GM19438 (cell line): ENCODE measurements around the gene BPIFB3.

Experiments
- ATAC-seq: cut with Tn5 transposase; IDR thresholded peaks from one replicate; pipeline ENCODE4 v1.9.1; 2021; ENCODE audit warnings: low read depth; ENCODE audit not compliant: unreplicated experiment

The BPIFB3 gene

DNA sequence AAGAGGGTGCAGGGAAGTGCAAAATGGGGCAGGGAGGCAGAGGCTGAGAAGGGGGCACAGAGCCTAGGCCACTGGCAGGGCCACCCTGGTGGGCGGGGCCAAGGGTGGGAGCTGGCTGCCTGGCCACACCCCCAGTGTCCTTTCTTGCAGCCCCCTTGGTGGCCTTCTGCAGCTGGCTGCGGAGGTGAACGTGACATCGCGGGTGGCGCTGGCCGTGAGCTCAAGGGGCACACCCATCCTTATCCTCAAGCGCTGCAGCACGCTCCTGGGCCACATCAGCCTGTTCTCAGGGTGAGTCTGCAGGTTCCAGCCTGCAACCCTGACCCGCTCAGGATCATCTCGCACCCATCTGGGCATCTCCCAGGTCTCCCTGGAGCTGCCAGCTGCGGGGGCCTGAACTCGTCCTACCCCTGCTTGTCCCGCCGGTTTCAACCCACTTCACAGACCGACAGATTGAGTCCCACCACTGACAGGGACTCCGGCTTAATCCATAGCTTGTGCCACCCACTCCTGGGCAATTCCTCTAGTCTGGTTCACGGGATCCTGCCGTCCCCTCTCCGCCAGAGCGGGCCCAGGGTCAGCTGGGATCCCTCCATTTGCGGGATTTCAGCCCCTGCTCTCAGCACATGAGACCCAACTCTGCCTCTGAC, 6.2 kb downstream of the BPIFB3 start:
- ATAC-seq: no peak

- ATAC-seq: no peak
Measured at GRCh38 chr20:33061658-33062028, 7.9 kb downstream of the BPIFB3 start.

- ATAC-seq: no peak
Measured at GRCh38 chr20:33062105-33062824, 8.6 kb downstream of the BPIFB3 start.

GRCh38 chr20:33062825-33063149, 9.1 kb downstream of the BPIFB3 start:
- no peak for ATAC-seq

GRCh38 chr20:33063271-33063670, 9.6 kb downstream of the BPIFB3 start:
- no peak for ATAC-seq

GRCh38 chr20:33064572-33065287, 11.0 kb downstream of the BPIFB3 start:
- ATAC-seq: no peak

DNA sequence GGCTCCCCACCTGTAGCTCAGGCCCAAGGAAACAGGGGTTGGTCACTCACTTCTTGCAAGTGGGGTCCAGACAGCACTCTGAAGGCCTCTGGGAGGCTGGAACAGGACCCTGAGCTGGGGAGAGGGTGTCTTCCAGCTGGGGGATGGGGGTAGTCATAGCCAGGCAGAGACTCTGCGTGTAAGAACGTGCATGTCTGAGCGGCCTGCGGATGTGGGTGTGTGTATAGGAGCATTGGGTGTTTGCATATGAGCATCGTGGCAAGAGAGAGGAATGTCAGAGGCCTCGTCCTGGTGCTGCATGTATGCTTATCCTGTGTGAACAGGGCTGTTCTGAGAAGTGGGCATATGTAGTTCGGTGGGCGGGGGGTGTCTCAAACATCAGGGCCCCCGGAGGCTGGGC, 12.1 kb downstream of the BPIFB3 start:
- no peak for ATAC-seq

- ATAC-seq: no peak
Measured at GRCh38 chr20:33067806-33068205, 14.1 kb downstream of the BPIFB3 start.

DNA sequence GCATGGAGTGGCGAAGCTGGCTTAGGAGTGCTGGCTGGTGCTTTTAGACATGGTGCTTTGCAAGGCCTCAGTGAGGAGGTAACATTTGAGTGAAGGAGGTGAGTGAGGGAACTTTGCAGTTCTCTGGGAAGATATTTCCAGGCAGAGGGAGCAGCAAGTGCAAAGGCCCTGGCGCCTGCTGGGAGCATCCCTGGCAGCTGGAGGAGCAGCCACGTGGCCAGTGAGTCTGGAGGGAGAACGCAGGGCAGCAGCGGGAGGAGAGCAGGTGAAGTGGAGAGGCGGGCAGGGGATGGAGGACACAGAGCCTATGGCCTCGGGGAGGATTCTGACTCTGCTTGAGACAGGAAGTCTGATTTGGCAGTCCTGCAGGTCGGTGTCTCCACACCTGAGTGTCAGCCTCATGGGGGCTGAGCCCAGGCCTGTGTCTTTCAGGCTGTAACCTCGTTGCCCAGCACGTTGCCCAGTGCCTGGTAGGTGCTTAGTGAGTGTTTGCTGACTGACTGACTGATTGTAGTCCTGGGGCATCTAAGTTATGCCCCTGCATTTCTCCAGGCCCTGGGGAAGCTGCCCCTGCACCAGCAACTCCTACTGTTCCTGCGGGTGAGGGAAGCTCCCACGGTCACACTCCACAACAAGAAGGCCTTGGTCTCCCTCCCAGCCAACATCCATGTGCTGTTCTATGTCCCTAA, 14.7 kb downstream of the BPIFB3 start:
- no peak for ATAC-seq

- ATAC-seq: no peak
Measured at GRCh38 chr20:33069673-33070072, 16.0 kb downstream of the BPIFB3 start.

DNA sequence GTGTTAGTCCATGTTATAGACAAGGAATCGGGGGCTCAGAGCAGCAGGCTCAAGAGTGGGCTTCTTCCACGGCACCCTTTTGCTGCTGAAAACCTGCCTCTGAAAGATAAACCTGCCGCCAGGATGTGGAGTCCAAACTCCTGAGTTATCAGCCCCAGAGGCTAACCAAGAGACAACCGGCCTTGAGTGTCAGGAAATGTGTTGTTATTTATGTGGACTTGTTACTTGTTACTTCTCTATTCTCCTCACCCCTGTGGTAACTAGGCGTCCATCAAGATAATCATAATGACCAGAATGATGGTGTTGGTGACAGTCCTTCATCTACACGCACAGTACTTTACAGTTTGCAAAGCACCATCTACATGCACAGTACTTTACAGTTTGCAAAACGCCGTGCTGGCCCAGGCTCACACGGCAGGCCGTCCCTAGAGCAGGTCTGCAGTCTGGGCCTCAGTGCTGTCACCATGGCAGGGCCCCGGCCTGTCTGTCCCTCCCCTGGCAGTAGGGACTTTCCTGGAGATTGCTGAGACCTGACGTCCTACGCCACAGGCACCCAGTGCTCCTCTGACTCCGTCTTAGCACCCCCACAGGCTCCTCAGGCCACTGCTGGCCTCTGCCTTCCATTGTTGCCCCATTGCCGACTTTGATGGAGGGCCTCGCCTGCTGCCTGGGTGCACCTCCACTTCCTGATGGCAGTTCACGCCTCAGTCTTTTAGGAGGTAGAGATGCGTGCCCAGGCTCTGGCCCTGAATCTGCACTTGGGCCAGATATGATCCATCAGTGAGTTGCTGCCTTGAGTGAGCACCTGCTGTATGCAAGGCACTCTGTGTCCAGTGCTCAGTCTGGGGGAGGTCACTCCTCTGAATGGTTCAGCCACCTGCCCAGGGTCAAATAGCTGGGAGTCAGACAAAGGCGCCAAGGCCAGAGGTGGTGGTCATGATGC, 16.7 kb downstream of the BPIFB3 start:
- ATAC-seq: no peak

DNA sequence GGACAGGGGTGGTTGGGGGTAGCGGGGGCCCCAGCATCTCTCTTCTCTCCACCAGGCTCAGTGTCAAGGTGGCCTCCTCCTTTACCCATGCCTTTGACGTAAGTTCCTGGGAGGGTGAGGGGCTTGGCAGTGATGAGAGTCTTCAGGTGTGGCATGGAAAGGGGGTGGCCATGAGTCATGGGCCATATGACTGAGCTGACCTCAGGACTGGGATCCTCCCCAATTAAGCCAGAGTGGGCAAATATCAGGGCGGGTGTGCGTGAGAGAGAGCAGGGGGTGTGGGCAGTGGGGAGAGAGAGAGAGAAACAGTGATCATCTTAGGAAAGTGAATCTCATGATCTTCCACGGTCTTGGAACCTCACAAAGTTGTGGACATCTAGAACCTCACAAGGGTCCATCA, 17.5 kb downstream of the BPIFB3 start:
- ATAC-seq: no peak

DNA sequence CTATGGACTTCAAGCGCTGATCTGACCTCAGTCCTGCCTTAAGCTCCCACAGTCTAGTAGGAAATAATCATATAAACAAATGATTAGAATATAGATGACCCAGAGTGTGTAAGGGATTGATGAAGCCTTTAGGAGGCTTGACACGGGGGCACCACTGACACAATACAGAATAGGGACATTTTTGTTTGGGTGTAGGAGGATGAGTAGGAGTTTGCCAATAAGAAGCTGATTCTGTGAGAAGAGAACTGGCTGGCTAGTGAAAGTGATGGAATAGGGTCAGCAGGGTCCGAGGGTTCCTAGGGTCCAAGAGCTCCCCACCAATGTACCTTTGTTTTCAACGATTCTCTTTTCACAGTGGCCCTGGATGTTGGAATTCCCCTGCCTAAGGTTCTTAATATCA, 18.7 kb downstream of the BPIFB3 start:
- no peak for ATAC-seq

GRCh38 chr20:33072813-33073212, 19.1 kb downstream of the BPIFB3 start:
- no peak for ATAC-seq

DNA sequence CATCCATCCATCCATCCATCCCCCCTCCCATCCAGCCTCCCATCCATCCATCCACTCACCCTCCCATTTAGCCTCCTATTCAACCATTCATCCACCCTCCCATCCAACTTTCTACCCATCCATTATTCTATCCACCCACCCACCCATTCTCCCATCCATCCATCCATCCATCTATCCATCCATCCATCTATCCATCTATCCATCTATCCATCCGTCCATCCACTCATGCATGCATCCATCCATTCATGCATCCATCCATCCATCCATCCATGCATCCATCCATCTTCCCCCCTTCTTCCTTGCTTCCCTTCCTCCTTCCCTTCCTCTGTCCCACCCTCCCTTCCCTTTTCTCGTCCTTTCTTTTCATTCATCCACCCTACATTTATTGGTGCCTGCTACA, 21.0 kb downstream of the BPIFB3 start:
- ATAC-seq: no peak

- ATAC-seq: no peak
Measured at GRCh38 chr20:33075281-33075680, 21.6 kb downstream of the BPIFB3 start.

DNA sequence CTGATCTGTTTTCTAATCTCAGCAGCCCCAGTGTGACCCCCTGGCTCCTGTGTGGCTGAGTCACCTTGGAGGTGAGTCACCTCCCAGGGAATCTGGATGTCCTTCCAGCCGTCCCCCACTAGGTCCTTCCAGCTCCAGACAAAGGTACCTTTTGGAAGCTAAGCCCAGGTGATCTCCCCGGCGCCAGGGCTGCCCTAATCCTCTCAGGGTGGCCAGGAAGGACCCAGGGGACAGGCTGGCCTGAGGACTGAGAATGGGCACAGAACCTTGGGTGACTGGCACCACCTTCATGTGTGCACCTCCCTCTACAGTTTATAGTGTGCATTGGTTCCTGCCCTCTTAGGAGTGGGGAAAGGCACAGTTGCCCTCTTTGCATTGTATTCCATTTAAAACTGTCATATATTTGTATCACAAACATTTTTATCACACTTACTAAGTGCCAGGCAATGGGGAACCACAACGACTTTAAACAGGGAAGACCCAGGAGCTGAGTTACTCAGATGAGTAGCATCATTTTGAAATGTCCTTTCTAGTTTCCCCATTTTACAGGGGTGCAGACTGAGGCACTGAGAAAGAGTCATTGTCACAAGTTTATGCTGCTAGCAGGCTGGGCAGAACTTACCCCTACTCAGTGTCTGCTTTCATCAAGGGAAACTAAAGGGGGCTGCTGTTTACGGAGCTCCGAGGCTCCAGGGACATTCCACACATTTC, 23.1 kb downstream of the BPIFB3 start:
- ATAC-seq: no peak

DNA sequence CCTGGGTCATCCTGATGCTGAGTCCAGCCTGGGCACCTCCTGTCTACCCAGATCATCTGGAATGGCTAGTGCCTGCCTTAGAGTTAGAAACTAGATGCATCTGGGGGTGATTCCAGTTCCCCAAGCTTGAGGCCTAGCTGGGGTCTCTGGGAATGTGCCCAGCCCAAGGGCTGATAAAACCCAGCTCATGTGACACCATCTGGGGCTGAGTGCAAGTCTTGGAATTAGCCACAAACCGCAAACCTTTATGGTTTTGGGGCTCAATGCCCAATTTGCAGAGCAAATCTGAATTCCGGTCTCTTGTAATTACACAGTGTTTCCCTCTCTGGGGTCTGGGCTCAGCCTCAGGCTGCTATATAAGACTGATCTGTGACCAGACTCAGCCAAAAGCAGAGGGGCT, 25.6 kb downstream of the BPIFB3 start, which contains the start of gene BPIFB4:
TSS of gene BPIFB4 (plus strand) at position 385 of the 400 bp plus-strand sequence. CDS start 1,884 bp downstream, outside the sequence.
- no peak for ATAC-seq

DNA sequence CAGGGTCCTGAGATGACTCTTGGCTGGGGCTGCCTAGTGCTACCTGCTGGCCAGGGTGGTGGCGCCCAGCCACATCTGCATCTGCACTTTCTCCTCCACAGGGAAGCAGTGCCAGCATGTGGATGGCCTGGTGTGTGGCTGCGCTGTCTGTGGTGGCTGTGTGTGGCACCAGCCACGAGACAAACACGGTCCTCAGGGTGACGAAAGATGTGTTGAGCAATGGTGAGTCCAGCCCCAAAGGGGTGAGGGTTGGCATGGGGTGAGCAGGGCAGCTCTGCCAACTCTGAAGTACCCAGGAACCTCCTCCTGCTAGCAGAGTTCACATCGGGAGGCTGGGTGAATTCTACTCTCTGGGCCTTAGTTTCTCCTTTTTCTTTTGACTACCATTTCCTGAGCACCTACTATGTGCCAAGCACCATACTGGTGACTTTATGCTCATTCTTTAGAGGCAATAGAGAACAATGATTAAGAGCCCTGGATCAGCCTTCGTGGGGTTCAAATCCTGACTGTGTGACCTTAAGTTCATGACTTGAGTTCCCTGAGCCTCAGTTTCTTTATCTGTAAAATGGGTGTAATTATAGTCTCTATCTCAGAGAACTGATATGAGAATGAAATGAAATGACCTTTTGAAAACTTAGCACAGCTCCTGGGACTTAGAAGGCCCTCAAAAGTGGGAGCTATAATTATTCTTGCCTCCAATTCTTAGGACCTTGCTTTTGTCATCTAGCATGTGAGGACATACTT, 27.9 kb downstream of the BPIFB3 start:
- ATAC-seq: no peak
